B cell (primary cell): Measurements from ENCODE around the gene TMEM45A. TPM values are rescaled to one million over a fixed set of nuclear protein-coding genes. Genes with fewer than 3 reads are reported as not detected.

Source experiments
- ATAC-seq: fragments of 200-7000 bp; cut with Tn5 transposase; one replicate; pipeline ENCODE4 v1.10.0; 2021; ENCODE audit warnings: low read depth, mild to moderate bottlenecking, moderate number of reproducible peaks, moderate library complexity
- CTCF ChIA-PET: fragments of 350-600 bp; sonication (Branson Sonifier 250); formaldehyde crosslinking; loops from one replicate; lab custom pipeline; 2021; ENCODE audit warnings: antibody characterized with exemption, inconsistent platforms; lab: Charles Lee
- POLR2A ChIA-PET: fragments of 350-600 bp; sonication (Branson Sonifier 250); formaldehyde crosslinking; loops from one replicate; lab custom pipeline; 2021; ENCODE audit warnings: antibody characterized with exemption; lab: Charles Lee
- DNase-seq: peaks from one replicate; pipeline ENCODE4 v3.0.0; 2013
- H2AFZ ChIP-seq: 2 replicates; pipeline ENCODE4 v1.6.1; 2012; ENCODE audit warnings: mild to moderate bottlenecking, low read depth, low read length; ENCODE audit not compliant: insufficient read depth, poor library complexity, severe bottlenecking
- H3K27ac ChIP-seq, 2 donors: 1 replicate in 1 of 2; 2 replicates in 1 of 2; pipeline ENCODE4 v1.5.1; 2012 to 2013; ENCODE audit warnings: low read length in 2 of 2, mild to moderate bottlenecking in 2 of 2, moderate library complexity in 1 of 2
- H3K27me3 ChIP-seq, 4 experiments: fragments of 200-600 bp in 1 of 4; sonication (generic) in 1 of 4; replicated peaks in 1 of 4; 1 replicate in 2 of 4; 2 replicates in 2 of 4; pipeline versions ENCODE4 v1.6.1 to v1.7.0; 2013 to 2016; ENCODE audit warnings: low read length in 3 of 4, mild to moderate bottlenecking in 2 of 4, mixed read lengths in 1 of 4, moderate library complexity in 1 of 4; ENCODE audit not compliant: insufficient read depth in 4 of 4, control insufficient read depth in 3 of 4; ENCODE audit errors: control extremely low read depth in 1 of 4
- H3K36me3 ChIP-seq, 2 experiments: replicated peaks in 1 of 2; 1 replicate in 1 of 2; 2 replicates in 1 of 2; pipeline versions ENCODE4 v1.6.1 to v1.7.1; 2013; ENCODE audit warnings: low read length in 1 of 2; ENCODE audit not compliant: insufficient read depth in 2 of 2, control insufficient read depth in 1 of 2; ENCODE audit errors: control extremely low read depth in 1 of 2, extremely low read depth in 1 of 2
- H3K4me1 ChIP-seq, 2 donors: fragments of 200-600 bp in 1 of 2; sonication (generic) in 1 of 2; 1 replicate in 1 of 2; 2 replicates in 1 of 2; pipeline versions ENCODE4 v1.5.1 to v1.6.1; 2013 to 2017; ENCODE audit warnings: low read length in 2 of 2; ENCODE audit not compliant: control insufficient read depth in 2 of 2, insufficient read depth in 2 of 2
- H3K4me2 ChIP-seq: replicated peaks from 2 replicates; pipeline ENCODE3; 2012; ENCODE audit warnings: mild to moderate bottlenecking, low read depth, low read length; ENCODE audit not compliant: poor library complexity, severe bottlenecking
- H3K4me3 ChIP-seq, 5 experiments: fragments of 200-600 bp in 1 of 5; sonication (generic) in 1 of 5; 1 replicate in 3 of 5; 2 replicates in 2 of 5; pipeline versions ENCODE4 v1.5.1 to v1.7.0; 2011 to 2016; ENCODE audit warnings: low read length in 4 of 5, mild to moderate bottlenecking in 4 of 5, low read depth in 2 of 5, control low read depth in 1 of 5, moderate library complexity in 1 of 5; ENCODE audit not compliant: insufficient read depth in 1 of 5; ENCODE audit errors: control extremely low read depth in 1 of 5, extremely low read depth in 1 of 5
- H3K79me2 ChIP-seq: fragments of 200-600 bp; sonication (generic); one replicate; pipeline ENCODE4 v1.6.0; 2016; ENCODE audit warnings: low read length; ENCODE audit not compliant: control insufficient read depth, insufficient read depth
- H3K9ac ChIP-seq: fragments of 200-600 bp; sonication (generic); 2 replicates; pipeline ENCODE4 v1.6.1; 2017; ENCODE audit warnings: mild to moderate bottlenecking, low read length, moderate library complexity
- H3K9me3 ChIP-seq, 3 donors: one replicate each; pipeline versions ENCODE4 v1.6.1 to v1.7.1; 2013; ENCODE audit warnings: low read length in 2 of 3; ENCODE audit not compliant: control insufficient read depth in 2 of 3, insufficient read depth in 1 of 3; ENCODE audit errors: control extremely low read depth in 1 of 3
- H4K20me1 ChIP-seq: 2 replicates; pipeline ENCODE4 v1.6.0; 2012; ENCODE audit warnings: mild to moderate bottlenecking, low read length; ENCODE audit not compliant: insufficient read depth, control insufficient read depth, poor library complexity, severe bottlenecking
- H3K27ac Mint-ChIP-seq: one replicate; pipeline ENCODE4 v1.8.0; 2021; ENCODE audit warnings: mixed read lengths
- H3K27me3 Mint-ChIP-seq: one replicate; pipeline ENCODE4 v1.8.0; 2021; ENCODE audit warnings: mixed read lengths
- H3K4me1 Mint-ChIP-seq: one replicate; pipeline ENCODE4 v1.8.0; 2021; ENCODE audit warnings: mixed read lengths
- H3K4me3 Mint-ChIP-seq: one replicate; pipeline ENCODE4 v1.8.0; 2021; ENCODE audit warnings: mixed read lengths
- H3K9me3 Mint-ChIP-seq: one replicate; pipeline ENCODE4 v1.8.0; 2022; ENCODE audit warnings: mixed read lengths; ENCODE audit not compliant: insufficient read depth
- CTCF ChIP-seq: fragments of 200-600 bp; IDR thresholded peaks from one replicate; pipeline ENCODE4 v1.8.0; 2022; ENCODE audit warnings: antibody characterized with exemption, mild to moderate bottlenecking
- EZH2 ChIP-seq: IDR thresholded peaks from 2 replicates; pipeline ENCODE4 v1.6.1; 2012; ENCODE audit warnings: borderline replicate concordance, low read depth, mild to moderate bottlenecking, moderate library complexity, low read length; ENCODE audit not compliant: insufficient read depth, poor library complexity, severe bottlenecking
- WGBS: methylation state at CpG from one replicate; pipeline ENCODE4 v1.1.5; 2013; ENCODE audit warnings: missing lambda C conversion rate; ENCODE audit not compliant: insufficient coverage; 5-methylcytosine and 5-hydroxymethylcytosine counted together
- intact Hi-C: fragments of 100-400 bp; cut with micrococcal nuclease; formaldehyde crosslinking; loops from one replicate; pipeline ENCODE4 v1.10.0; 2022
- polyA plus RNA-seq: library from polyadenylated mRNA; depleted of rRNA; stranded (reverse); fragments of >200 nt; gene quantifications from 2 replicates; pipeline ENCODE4 v1.2.3, GENCODE V29; 2012
- total RNA-seq, 2 donors: library from RNA; stranded (reverse); fragments of 120-200 nt in 1 of 2; gene quantifications; 1 replicate in 1 of 2; 2 replicates in 1 of 2; pipeline versions ENCODE4 v1.2.3 to v1.2.4, GENCODE V29; 2013 to 2022

The TMEM45A gene
- total and polyA plus RNA-seq, 2 donors (not counting 1 experiment from before 2014, with no cell fraction given): 0.20 TPM; not detected in 1

- Histone ChIP-seq H3K4me1 (no peaks in the 10 kb centered on the region), H3K27ac (no peak overlapping the region), H3K27me3 (no peaks in the 10 kb centered on the region), H2AFZ (no peak overlapping the region), H3K79me2 (no peaks in the 10 kb centered on the region), H4K20me1 (no peaks in the 10 kb centered on the region), H3K4me2 (no peak overlapping the region), H3K4me3 (no peak overlapping the region), H3K9me3 (no peaks in the 10 kb centered on the region), H3K9ac (no peak overlapping the region), H3K36me3 (no peaks in the 10 kb centered on the region)
- ChIA-PET CTCF (no interaction called here), POLR2A (no interaction called here)
- intact Hi-C loops: no loop called here
- WGBS: 90% methylated on average over 4 of the region's 4 CpGs
- no peak for TF ChIP-seq EZH2
- no peak for TF ChIP-seq CTCF
- Mint-ChIP-seq H3K27ac (no peak overlapping the region), H3K9me3 (no peaks in the 10 kb centered on the region), H3K4me3 (no peak overlapping the region), H3K4me1 (no peaks in the 10 kb centered on the region), H3K27me3 (peaks cover 4% of the 10 kb centered on the region)
- no peak for DNase-seq
- no peak for ATAC-seq
Observed at GRCh38 chr3:100518983-100519382, 26.6 kb downstream of the TMEM45A start.

- TF ChIP-seq EZH2 (no peak), CTCF (no peak)
- H3K4me1 ChIP-seq: no peaks in the 10 kb centered on the region
- no peaks in the 10 kb centered on the region for H3K36me3 ChIP-seq
- ATAC-seq: no peak
- intact Hi-C loops: no loop called here
- H3K27me3 Mint-ChIP-seq: peaks cover 8% of the 10 kb centered on the region
- no peak overlapping the region for H3K4me3 ChIP-seq
- no peaks in the 10 kb centered on the region for H3K9me3 Mint-ChIP-seq
- no peaks in the 10 kb centered on the region for H3K4me1 Mint-ChIP-seq
- ChIA-PET CTCF (interaction anchor here (0.6 kb wide), 1 partner anchor 690 kb away, joined by 3 read pairs; no protein-coding TSS in a partner anchor), POLR2A (no interaction called here)
- no peak for DNase-seq
- no peak overlapping the region for H3K27ac ChIP-seq
- H3K9ac ChIP-seq: no peak overlapping the region
- H3K79me2 ChIP-seq: no peaks in the 10 kb centered on the region
- no peak overlapping the region for H3K4me3 Mint-ChIP-seq
- H3K27ac Mint-ChIP-seq: no peak overlapping the region
- WGBS: 88% methylated on average over 9 of the region's 10 CpGs
- no peaks in the 10 kb centered on the region for H3K27me3 ChIP-seq
- no peak overlapping the region for H3K4me2 ChIP-seq
- H4K20me1 ChIP-seq: no peaks in the 10 kb centered on the region
- no peak overlapping the region for H2AFZ ChIP-seq
- no peaks in the 10 kb centered on the region for H3K9me3 ChIP-seq
Observed at GRCh38 chr3:100521439-100521845, 29.0 kb downstream of the TMEM45A start.
